Measurements from ENCODE around the gene TRPM3. TPM values are rescaled to one million over a fixed set of nuclear protein-coding genes. Genes with fewer than 3 reads are reported as not detected.

The TRPM3 gene
- total RNA-seq, 1 donor from 2014 or later, result 0.22 TPM

DNA sequence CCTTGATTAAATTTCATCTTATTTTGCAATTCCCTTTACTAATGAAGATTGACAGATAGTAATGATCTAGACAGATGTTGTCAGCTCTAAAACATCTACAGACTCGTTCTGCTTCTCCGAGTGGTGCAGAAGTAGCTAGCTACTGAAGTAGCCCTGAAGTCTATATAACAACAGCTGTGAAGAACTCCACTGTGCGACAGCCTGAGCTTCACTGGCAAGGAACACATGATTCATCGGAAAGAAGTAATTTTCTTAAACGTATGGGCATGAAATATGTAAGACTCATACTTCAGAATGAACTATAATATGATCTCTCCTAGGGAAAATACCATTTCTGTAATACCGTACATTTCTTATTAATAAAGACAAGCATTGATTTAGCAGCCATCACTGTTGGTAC, 96.2 kb downstream of the TRPM3 start:
- H3K36me3 ChIP-seq, result no peaks in the 10 kb centered on the region
- H3K27ac ChIP-seq (replicated peaks), result no peak overlapping the region
- no peaks in the 10 kb centered on the region for H3K4me1 ChIP-seq
- peaks cover 4% of the 10 kb centered on the region for H3K9me3 ChIP-seq (replicated peaks)
- no peak for TF ChIP-seq CTCF (IDR thresholded peaks at IDR 0.05; ENCODE audit: borderline replicate concordance)
- no peaks in the 10 kb centered on the region for H3K27me3 ChIP-seq (ENCODE audit: low read depth)
- intact Hi-C loops (cut with micrococcal nuclease), result no loop called here
- no peak overlapping the region for H3K4me3 ChIP-seq
- DNase-seq, result no peak

DNA sequence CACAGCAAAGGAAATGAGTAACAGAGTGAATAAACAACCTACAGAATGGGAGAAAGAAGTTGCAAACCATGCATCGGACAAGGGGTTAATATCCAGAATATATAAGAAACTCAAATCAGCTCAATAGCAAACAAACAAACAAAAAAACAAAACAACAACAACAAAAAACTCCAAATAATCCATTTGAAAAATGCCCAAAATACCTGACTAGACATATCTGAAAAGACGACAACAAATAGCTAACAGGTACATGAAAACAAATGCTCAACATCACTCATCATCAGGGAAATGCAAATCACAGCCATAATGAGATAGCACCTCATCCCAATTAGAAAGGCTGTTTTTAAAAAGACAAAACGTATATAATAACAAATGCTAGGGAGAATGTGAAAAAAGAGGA, 111.2 kb downstream of the TRPM3 start:
- intact Hi-C loops (cut with micrococcal nuclease), result no loop called here
- H3K36me3 ChIP-seq, result no peaks in the 10 kb centered on the region
- DNase-seq, result no peak
- H3K9me3 ChIP-seq (replicated peaks), result peaks cover 20% of the 10 kb centered on the region
- no peak overlapping the region for H3K4me3 ChIP-seq
- H3K4me1 ChIP-seq, result no peaks in the 10 kb centered on the region
- TF ChIP-seq CTCF (IDR thresholded peaks at IDR 0.05; ENCODE audit: borderline replicate concordance), result no peak
- H3K27ac ChIP-seq (replicated peaks), result no peak overlapping the region
- no peaks in the 10 kb centered on the region for H3K27me3 ChIP-seq (ENCODE audit: low read depth)

- Histone ChIP-seq H3K9me3 (replicated peaks) (peaks cover 34% of the 10 kb centered on the region), H3K4me3 (no peak overlapping the region), H3K27me3 (ENCODE audit: low read depth) (peaks cover 4% of the 10 kb centered on the region), H3K36me3 (no peaks in the 10 kb centered on the region), H3K27ac (replicated peaks) (no peak overlapping the region), H3K4me1 (no peaks in the 10 kb centered on the region)
- intact Hi-C loops (cut with micrococcal nuclease), result no loop called here
- DNase-seq, result no peak
- no peak for TF ChIP-seq CTCF (IDR thresholded peaks at IDR 0.05; ENCODE audit: borderline replicate concordance)
Measured at GRCh38 chr9:71005456-71005855, 116.0 kb downstream of the TRPM3 start.

DNA sequence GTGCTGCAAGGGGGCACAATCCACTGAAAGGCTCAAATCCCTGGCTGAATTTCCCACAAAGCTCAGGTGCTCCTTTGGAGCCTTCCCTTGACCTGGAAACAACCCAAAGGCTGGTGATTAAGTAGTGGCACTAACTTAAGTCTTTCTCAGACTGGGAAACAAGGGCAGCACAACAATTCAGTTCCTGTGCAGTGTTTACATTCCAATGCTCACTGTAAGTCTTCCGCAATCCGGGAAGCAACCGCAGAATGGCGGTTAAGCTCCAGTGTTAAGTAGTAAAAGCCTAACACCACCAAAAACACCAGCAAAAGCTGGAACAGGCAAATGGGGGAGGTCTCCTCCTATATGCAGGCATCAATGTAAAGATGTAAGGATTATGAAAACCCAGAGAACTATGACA, 117.2 kb downstream of the TRPM3 start:
- no peaks in the 10 kb centered on the region for H3K4me1 ChIP-seq
- TF ChIP-seq CTCF (IDR thresholded peaks at IDR 0.05; ENCODE audit: borderline replicate concordance), result no peak
- H3K27me3 ChIP-seq (ENCODE audit: low read depth), result peaks cover 4% of the 10 kb centered on the region
- no peak overlapping the region for H3K4me3 ChIP-seq
- no peaks in the 10 kb centered on the region for H3K36me3 ChIP-seq
- peaks cover 34% of the 10 kb centered on the region for H3K9me3 ChIP-seq (replicated peaks)
- no peak for DNase-seq
- intact Hi-C loops (cut with micrococcal nuclease), result no loop called here
- H3K27ac ChIP-seq (replicated peaks), result no peak overlapping the region

DNA sequence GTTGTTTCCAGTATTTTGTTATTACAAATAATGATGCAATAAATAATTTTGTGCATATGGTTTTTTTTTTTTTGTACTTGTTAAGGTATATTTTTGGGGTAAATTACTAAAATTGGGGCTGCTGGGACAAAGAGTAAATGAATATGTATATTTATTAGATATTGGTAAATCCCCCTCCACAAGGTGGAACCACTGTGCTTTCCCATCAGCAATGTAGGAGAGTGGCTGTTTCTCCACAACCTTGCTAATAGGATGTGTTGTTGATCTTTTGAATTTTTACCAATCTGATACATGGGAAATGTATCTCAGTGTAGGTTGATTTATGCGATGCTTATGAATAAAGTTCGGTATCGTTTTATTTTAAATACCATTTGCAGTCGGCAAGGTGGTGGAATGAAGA, 118.1 kb downstream of the TRPM3 start:
- no peak for DNase-seq
- no peak for TF ChIP-seq CTCF (IDR thresholded peaks at IDR 0.05; ENCODE audit: borderline replicate concordance)
- H3K27ac ChIP-seq (replicated peaks), result no peak overlapping the region

More for the DNA sequence above, 118.1 kb downstream of the TRPM3 start:
- H3K4me1 ChIP-seq, result no peaks in the 10 kb centered on the region
- no peaks in the 10 kb centered on the region for H3K36me3 ChIP-seq
- no peak overlapping the region for H3K4me3 ChIP-seq
- peaks cover 4% of the 10 kb centered on the region for H3K27me3 ChIP-seq (ENCODE audit: low read depth)
- intact Hi-C loops (cut with micrococcal nuclease), result no loop called here
- H3K9me3 ChIP-seq (replicated peaks), result peaks cover 34% of the 10 kb centered on the region

Measured in left ventricle myocardium inferior (tissue), 1 donor.